ENCODE data around the gene LRBA. TPM values are rescaled to one million over a fixed set of nuclear protein-coding genes. Genes with fewer than 3 reads are reported as not detected.

Gene LRBA
- total RNA-seq, 3 donors from 2014 or later = 26.9 to 138 (median 93.7) TPM

DNA sequence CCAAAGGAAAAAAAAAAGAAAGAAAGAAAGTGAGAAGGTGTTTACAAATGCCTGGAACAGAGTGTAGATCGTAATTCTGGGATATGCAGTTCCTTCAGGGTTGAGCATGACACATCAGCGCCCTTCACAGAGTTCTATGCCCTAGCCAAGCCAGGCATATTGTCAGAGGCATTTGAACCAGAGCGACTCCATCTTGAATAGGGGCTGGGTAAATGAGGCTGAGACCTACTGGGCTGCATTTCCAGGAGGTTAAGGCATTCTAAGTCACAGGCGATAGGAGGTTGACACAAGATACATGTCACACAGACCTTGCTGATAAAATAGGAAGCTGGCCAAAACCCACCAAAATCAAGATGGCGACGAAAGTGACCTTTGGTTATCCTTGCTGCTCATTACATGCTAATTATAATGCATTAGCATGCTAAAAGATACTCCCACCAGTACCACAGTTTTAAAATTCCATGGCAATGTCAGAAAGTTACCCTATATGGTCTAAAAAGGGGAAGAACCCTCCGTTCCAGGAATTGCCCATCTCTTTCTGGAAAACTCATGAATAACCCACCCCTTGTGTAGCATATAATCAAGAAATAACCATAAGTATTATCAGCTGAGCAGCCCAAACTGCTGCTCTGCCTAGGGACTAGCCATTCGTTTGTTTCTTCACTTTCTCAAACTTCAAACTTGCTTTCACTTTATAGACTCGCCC, 23.5 kb upstream of the LRBA start:
- intact Hi-C loops (cut with DNase I; ENCODE audit: low total_unique reads) = no loop called here
- H3K4me3 ChIP-seq = no peak overlapping the region
- no peaks in the 10 kb centered on the region for H3K4me1 ChIP-seq
- no peak for DNase-seq (ENCODE audit: low spot score in 2 of 2)
- no peak for TF ChIP-seq CTCF (IDR thresholded peaks at IDR 0.05)
- no peak for TF ChIP-seq POLR2AphosphoS5 (IDR thresholded peaks at IDR 0.05)
- no peak for TF ChIP-seq POLR2A (IDR thresholded peaks at IDR 0.05)
- no peak overlapping the region for H3K27ac ChIP-seq
- H3K9me3 ChIP-seq = no peaks in the 10 kb centered on the region
- H3K36me3 ChIP-seq = no peaks in the 10 kb centered on the region
- H3K27me3 ChIP-seq = no peaks in the 10 kb centered on the region

- Histone ChIP-seq H3K27ac (peak overlapping the region in 1 of 2 donors; percentile 71), H3K9me3 (no peaks in the 10 kb centered on the region), H3K4me1 (no peaks in the 10 kb centered on the region), H3K4me3 (peak overlapping the region in 1 of 3 donors; percentile 23), H3K36me3 (no peaks in the 10 kb centered on the region), H3K27me3 (no peaks in the 10 kb centered on the region)
- intact Hi-C loops (cut with DNase I; ENCODE audit: low total_unique reads) = no loop called here
- TF ChIP-seq POLR2AphosphoS5 (IDR thresholded peaks at IDR 0.05) (no peak), POLR2A (IDR thresholded peaks at IDR 0.05) (no peak), CTCF (IDR thresholded peaks at IDR 0.05) (no peak)
- no peak for DNase-seq (ENCODE audit: low spot score in 2 of 2)
These were observed 20.8 kb upstream of the LRBA start for GRCh38 chr4:151035911-151036310.

- peak overlapping the region in 1 of 2 donors; percentile 71 for H3K27ac ChIP-seq
These were observed 20.2 kb upstream of the LRBA start for GRCh38 chr4:151035328-151035727.

DNA sequence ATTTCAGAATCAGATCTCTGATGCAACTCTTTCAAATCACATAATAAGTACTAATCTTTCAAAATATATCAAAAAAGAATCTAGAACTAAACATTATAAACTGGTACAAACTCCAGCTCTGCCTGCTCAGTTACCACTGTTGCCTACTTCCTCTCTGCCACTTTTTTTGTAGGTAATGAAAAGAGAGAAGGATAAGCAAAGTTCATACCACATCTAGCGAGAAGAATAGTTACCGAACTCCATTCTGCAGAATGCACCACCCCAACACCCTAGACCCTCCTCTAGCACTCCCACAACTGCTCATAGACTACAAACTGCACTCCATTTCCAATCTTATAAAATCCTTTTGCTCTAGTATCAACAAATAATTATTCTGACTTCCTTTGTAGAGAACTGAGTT, 19.7 kb upstream of the LRBA start:
- intact Hi-C loops (cut with DNase I; ENCODE audit: low total_unique reads) = no loop called here
- TF ChIP-seq POLR2AphosphoS5 (IDR thresholded peaks at IDR 0.05) (no peak), CTCF (IDR thresholded peaks at IDR 0.05) (no peak), POLR2A (IDR thresholded peaks at IDR 0.05) (no peak)
- Histone ChIP-seq H3K36me3 (no peaks in the 10 kb centered on the region), H3K4me1 (no peaks in the 10 kb centered on the region), H3K4me3 (no peak overlapping the region), H3K9me3 (no peaks in the 10 kb centered on the region), H3K27ac (peak overlapping the region in 1 of 2 donors; percentile 48), H3K27me3 (no peaks in the 10 kb centered on the region)
- no peak for DNase-seq (ENCODE audit: low spot score in 2 of 2)

More at GRCh38 chr4:151035328-151035727, 20.2 kb upstream of the LRBA start:
- no peaks in the 10 kb centered on the region for H3K9me3 ChIP-seq
- no peak for DNase-seq (ENCODE audit: low spot score in 2 of 2)
- TF ChIP-seq CTCF (IDR thresholded peaks at IDR 0.05) (no peak), POLR2AphosphoS5 (IDR thresholded peaks at IDR 0.05) (no peak), POLR2A (IDR thresholded peaks at IDR 0.05) (no peak)
- H3K4me1 ChIP-seq = no peaks in the 10 kb centered on the region
- intact Hi-C loops (cut with DNase I; ENCODE audit: low total_unique reads) = no loop called here
- H3K36me3 ChIP-seq = no peaks in the 10 kb centered on the region
- H3K4me3 ChIP-seq = peak overlapping the region in 1 of 3 donors; percentile 23
- H3K27me3 ChIP-seq = no peaks in the 10 kb centered on the region

DNA sequence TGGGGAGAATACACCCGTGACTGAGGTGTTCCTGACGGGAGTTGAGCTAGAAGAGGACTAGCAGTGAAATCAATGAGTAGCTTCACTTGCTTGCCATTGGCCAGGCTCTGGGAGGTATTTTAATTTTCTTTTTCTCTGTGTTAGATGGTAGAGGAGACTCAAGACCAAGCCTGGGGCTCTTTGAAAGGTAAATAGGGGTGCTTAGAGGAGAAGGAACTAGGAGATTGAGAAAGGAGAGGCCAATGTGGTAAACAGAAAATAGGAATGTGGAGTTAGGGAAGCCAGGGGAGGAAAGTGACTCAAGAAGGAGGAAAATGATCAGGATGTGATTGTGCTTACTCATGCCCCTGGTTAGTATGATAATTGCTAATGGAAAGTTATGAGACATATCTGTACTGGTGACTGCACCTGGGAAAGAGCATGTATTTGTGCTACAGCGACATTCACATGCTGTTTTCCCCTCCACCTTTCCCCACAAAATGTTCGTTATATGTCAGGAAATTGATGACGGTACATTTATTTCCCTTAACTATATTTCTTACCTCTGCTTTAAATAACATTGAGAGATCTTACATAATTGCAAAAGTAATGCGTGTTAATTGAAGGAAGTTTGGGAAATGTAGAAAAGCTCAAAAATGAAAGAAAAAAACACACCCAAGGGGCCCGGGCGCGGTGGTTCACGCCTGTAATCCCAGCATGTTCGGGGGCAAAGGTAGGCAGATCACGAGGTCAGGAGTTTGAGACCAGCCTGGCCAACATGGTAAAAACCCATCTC, 16.9 kb upstream of the LRBA start:
- no peaks in the 10 kb centered on the region for H3K27me3 ChIP-seq
- TF ChIP-seq CTCF (IDR thresholded peaks at IDR 0.05) (no peak), POLR2AphosphoS5 (IDR thresholded peaks at IDR 0.05) (no peak), POLR2A (IDR thresholded peaks at IDR 0.05) (no peak)
- DNase-seq (ENCODE audit: low spot score in 2 of 2) = no peak
- intact Hi-C loops (cut with DNase I; ENCODE audit: low total_unique reads) = no loop called here
- no peaks in the 10 kb centered on the region for H3K36me3 ChIP-seq
- no peak overlapping the region for H3K4me3 ChIP-seq
- H3K27ac ChIP-seq = peak overlapping the region in 1 of 2 donors; percentile 7
- H3K9me3 ChIP-seq = no peaks in the 10 kb centered on the region
- no peaks in the 10 kb centered on the region for H3K4me1 ChIP-seq

Measured in breast epithelium (tissue), 4 donors.